Activated CD4-positive, CD25-positive, alpha-beta regulatory T cell (primary cell): ENCODE measurements around the gene NSD2.
"Not testable (repeated sequence)": the region's sequence is repeated elsewhere in the genome, so short reads cannot be mapped to it uniquely, and the experiment has no call there.

Experiments
- DNase-seq, 4 experiments: peaks; one replicate each; lab custom pipeline; 2025; lab: John Stamatoyannopoulos, UW

NSD2 gene

DNA sequence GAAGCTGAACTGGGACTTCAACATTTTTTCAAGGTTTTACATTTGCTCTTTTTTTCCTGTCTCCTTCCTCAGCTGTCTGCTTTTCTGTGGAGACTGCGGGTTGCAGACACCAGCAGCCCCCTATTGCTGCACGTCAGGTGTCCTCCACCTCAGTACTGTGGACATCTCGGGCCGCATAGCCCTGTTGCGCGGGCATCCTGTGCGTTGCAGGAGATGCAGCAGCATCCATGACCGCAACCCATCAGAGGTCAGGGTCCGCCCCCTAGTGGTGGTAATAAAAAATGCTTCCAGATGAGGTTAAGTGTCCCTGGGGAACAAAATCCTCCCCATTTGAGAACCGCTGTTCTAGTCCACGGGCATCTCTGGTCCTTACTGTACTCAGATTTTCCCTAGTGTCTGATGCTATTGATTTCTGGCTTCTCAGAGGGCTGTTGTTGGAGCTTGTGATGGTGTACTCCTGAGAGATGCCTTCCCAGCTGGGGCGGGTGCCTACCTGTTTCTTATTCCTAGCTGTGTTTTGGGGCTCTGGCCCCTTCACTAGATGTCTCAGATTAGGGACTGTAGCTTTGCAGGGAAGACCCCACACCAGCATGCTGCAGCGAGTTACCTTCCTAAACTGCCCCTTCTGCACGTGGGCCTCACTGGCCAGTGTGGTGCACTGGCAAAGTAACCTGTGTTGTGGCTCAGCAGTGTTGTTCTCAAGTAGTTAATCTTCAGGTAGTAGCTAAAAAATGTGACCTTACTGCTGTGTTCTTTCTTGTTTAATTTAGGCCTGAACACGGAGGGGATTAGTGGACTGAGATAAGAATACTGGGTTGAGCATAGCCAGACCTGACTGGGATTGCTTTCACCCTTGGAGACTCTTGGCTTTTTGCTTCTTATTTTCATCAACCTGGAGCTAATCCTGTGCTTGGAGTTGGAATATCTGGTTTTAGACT is 28.2 kb downstream of the NSD2 start:
- DNase-seq = peak; percentile 20 to 56 (median 48)

DNA sequence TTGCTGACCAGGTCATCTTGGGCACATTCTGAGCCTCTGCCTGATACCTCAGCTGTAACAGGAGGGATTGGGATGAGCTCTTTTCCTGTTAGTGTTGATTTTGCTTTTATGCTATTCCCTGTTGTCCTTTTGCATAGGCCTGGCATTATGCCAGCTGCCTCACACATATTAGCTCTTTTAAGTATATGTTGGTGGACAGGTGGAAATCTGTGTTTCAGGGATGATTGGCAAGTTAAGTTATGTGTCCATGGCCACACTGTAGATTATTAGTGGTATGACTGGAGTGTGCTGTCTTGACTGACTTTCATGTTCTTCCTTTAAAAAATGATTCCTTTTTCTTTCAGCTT is 28.9 kb downstream of the NSD2 start:
- DNase-seq = no peak

- DNase-seq = no peak
These were observed 29.4 kb downstream of the NSD2 start for GRCh38 chr4:1900624-1901023.

DNA sequence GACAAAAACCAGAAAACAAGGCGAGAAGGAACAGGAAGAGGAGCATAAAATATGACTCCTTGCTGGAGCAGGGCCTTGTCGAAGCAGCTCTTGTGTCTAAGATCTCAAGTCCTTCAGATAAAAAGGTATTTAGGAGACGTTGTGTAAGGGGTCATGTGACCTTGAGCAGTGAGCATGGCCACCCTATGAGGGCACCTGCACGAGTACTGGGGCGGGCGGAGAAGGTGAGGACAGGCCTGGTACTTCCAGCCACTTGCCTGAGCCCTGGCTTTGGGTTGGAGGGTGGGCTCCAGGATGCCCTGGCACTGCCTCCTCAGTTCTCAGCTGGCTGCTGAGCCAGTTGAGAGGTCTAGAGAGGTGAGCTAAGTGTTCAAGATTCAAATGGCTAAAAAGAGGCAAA is 29.9 kb downstream of the NSD2 start:
- DNase-seq = no peak

- DNase-seq = no peak
These were observed 31.1 kb downstream of the NSD2 start for GRCh38 chr4:1902243-1902642.

DNA sequence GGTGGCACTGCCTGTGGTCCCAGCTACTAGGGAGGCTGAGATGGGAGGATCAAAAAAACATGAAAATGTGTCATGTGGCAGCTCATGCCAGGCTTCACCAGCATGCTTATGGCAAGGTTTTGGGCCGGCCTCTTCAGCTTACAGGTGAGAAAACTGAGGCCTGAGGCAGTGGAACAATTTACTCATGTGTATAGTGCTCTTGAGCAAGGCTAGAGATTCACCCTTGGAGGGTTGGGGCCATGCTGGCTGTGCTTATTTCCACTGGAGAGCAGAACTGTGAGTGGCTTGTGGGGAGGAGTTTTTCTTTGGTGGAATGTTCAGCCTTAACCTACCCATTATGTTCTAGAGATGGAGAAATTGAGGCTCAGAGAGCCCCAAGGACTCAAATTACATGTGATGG is 31.8 kb downstream of the NSD2 start:
- DNase-seq = no peak

DNA sequence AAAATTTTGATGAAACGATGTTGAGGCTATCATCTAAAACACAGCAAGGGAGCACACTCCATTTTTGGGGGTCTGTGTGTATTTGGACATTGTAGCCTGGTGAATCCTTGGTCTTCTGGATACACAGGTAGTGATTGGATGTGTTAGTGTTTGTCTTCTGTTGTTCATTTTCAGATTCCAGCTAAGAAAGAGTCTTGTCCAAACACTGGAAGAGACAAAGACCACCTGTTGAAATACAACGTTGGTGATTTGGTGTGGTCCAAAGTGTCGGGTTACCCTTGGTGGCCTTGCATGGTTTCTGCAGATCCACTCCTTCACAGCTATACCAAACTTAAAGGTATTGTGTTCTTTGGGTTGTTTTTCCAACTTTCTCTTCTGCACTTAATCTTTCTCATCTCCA is 32.8 kb downstream of the NSD2 start:
- no peak for DNase-seq

DNA sequence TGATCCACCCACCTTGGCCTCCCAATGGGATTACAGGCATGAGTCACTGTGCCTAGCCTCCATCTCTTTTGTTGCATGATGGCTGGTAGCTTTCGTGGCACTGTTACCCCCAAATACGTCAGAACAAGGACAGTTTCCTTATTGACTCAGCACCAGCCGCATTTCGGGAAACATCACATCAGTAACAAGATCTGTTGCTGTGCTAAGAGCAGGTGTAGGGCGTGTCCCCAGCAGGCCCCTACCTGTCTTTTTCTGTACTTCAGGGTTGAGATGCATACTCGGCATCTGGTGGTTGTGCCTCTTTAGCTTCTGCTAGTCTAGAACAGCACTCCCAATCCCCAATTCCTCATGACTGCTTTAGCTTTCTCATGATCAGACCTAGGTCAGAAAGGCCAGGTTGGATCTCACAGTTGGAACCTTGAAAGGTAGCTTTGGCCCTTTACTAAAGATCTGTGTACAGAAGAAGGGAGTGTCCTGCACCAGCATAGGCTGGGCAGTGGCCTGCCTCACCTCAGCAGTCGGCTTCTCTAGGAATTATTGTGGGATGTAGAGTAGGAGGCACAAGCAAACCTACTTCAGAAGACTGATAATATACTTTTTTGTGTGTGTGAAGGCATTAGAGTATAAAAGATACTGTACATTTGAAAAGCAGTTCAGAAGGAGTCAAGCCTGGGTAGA is 36.8 kb downstream of the NSD2 start:
- no peak for DNase-seq

DNA sequence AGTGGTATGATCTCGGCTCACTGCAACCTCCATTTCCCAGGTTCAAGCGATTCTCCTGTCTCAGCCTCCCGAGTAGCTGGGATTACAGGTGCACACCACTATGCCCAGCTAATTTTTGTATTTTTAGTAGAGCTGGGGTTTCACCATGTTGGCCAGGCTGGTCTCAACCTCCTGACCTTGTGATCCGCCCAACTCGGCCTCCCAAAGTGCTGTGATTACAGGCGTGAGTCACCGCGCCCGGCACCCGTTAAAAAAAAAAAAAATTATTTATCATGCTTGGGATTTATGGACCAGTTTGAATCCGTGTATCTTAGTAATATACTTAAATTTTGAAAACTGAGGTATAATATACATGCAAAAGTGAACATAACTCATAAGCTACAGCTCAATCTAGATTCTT is 38.5 kb downstream of the NSD2 start:
- not testable (repeated sequence) for DNase-seq

- no peak for DNase-seq
These were observed 39.5 kb downstream of the NSD2 start for GRCh38 chr4:1910643-1911042.

DNA sequence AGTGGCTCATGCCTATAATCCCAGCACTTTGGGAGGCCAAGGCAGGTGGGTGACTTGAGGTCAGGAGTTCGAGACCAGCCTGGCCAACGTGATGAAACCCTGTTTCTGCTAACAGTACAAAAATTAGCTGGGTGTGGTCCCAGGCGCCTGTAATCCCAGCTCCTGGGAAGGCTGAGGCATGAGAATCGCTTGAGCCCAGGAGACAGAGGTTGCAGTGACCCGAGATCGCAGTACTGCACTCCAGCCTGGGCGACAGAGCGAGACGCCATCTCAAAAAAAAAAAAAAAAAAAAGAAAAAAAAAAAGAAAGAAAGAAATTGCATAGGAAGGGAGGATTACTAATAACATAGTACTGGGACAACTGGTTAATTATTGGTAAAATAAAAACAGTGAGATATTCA is 40.1 kb downstream of the NSD2 start:
- not testable (repeated sequence) for DNase-seq

GRCh38 chr4:1922821-1923220 is 51.6 kb downstream of the NSD2 start:
- DNase-seq = no peak

DNA sequence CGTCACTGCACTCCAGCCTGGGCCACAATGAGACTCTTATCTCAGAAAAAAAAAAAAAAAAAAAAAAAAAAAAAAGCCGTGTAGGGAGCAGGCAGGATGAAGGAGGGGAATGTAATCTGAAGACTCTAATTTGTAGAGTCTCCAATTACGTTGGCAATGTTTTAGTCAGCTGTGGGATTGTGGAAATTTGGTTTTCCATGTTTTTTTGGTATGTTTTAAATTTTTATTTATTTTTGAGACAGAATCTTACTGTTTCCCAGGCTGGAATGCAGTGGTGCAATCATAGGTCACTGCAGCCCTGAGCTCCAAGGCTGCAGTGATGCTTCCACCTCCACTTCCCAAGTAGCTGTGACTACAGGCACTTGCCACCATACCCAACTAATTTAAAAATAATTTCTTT is 56.5 kb downstream of the NSD2 start:
- DNase-seq = no peak

DNA sequence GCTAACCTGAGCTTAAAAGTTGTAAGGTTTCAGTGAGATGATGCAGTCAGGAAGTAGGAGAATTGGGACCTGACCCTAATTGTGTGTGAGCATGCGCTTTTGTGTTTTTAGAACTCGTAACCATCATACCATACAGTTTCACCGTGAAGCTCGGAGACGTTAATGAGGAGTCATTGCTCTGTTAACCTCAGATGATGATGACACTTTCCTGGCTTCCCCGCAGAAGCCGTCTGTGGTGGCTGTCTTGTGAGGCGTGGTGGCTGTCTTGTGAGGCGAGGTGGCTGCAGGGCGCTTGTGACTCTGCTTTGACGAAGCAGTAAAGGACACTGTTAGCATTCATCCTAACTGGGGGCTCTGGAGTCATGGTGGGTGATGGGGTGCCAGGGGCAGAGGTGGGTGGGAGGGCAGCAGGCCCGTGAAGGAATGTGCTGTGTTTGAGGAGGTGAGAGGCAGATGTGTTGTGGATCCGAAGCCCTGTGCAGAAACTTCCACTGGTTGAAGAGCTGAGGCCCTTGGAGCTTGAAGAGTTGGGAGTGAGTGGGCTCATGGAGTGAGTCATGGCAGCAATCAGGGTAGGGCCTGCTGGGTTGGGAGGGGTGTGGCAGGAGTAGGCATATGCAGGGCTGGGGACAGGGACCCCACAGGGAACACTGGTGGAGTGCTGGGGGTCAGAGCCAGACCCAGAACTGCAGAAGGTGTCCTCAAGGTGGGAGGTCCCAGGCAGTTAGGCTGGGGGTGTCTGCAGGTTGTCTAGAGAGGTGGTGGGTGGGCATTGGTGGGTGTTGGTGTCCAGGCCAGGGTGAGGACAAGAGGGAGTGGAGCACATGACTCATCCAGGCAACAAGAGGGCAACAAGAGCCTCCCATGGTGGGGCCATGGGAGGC is 57.4 kb downstream of the NSD2 start:
- no peak for DNase-seq

DNA sequence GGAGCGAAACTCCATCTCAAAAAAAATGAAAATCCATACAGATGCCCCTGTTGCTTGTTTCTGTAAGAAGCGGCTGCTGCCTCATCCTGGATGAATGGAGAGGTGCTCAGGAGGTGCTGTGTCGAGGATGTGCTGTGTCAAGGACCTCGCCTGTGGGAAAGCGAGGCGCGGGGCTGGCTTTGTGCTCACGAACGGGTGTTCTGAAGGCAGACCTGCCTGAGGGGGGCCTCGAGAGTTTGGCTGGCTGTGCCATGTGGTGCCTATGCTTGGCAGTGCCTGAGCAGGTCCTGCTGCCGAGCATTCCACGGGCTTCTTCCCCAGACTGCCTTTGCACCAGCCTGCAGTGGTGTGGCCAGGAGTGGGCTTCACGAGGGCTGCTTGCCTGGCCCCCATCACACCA is 61.5 kb downstream of the NSD2 start:
- no peak for DNase-seq

GRCh38 chr4:1933700-1934099 is 62.5 kb downstream of the NSD2 start:
- DNase-seq = no peak

DNA sequence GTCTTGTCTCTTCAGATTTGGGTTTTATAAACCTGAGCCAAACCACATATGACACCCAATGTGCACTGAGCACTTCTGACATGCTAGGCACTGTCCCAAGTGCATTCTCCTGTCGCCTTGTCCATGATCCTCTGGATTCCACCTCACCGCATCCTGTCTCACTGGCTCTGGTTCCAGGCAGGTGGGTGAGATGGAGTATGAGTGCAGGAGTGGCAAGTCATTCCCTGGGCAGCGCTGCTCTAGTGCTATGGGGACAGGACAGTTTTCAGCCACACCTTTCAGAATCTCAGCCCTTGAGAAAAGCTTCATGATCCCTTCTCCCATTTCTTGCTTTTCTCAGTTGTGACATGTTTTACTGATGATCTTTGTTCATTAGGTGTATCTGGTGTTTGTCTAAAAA is 66.4 kb downstream of the NSD2 start:
- no peak for DNase-seq

DNA sequence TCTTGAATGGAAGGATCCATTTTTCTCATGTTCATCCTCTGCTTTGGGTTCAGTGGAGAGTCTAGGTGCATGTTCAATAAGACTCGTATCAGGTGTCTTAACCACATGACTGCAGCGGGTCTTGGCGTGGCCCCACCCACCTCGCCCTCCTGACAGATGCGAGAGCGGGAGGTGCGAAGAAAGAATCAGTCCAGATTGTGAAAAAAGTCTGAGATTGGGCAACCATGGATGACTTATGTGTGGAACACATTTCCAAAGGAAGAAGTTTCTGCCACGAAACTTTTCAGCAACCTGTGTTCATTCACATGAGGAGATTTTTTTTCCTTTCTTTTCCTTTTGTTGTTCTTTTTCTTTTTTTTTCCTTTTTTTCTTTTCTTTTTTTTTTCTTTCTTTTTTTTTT is 66.8 kb downstream of the NSD2 start:
- no peak for DNase-seq

DNA sequence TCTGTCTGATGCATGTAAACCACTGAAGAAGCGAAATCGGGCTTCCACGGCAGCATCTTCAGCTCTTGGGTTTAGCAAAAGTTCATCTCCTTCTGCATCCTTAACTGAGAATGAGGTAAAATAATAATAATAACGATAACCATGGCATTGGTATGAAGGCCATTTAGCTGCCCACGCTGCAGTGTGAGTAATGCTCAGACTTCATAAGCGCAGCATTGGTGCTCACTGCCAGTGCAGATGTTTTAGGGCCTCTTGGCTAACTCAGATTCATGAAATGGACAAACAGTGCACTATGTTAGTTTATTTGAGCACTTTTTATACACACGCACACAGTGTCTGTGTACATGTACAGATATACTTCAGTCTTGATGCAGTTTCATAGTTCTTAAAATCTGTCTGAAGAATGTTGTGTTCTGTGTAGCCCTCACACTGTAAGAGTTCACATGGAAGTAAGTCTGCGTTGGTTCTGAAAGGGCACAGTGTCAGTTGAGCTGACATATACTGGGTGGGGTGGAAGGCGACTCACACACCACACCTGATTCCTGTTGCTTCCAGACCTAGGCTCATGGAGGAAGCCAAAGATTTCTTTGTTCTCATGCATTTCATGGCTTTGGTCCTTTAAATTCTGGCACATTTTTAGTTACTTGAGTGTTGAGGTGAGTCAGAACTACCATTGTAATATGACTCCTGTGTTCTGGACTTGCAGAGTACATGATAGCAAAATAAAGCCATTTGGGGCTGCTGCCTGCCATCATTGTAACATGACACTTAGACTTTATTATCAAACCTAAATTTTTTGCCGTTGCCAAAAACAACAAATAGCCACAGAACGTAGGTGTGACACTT is 68.7 kb downstream of the NSD2 start:
- DNase-seq = no peak

DNA sequence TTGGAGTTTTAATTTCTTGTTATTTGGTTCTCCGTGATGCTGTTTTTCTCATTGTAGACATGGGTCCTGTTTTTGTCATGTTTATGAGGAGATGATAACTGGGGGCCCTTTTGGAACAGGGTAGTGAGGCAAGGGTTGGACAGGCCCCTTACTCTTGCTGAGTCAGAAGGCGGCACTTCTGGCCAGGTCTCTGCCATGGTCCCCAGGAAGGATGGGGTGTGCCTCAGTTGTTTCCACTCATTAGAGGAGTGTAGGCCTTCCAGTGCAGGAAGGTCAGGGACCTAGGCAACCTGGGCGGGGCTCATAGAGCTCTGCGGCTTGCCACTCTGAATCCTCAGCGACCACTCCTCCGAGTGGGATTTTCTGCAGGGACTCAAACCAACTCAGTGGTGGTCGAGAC is 69.4 kb downstream of the NSD2 start:
- DNase-seq = no peak

DNA sequence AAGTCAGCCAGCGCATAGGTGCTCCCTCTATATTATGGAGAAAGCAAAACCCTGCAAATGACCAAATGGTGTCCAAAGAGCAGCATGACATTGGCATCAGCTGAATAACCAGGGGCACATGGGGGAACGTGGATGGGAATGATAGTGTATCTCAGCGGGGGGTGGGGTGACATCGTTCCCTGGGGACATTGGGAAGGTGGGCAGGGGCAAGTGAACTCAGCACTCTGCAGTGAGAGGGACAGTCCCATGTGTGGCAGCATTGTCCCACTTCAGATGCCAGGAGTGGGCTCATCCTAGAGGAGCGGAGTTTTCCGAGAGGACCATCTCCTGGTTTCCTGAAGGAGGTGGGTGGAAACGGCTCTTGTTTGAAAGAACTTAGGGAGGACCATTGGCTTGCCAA is 72.7 kb downstream of the NSD2 start:
- no peak for DNase-seq
